ENCODE data around the gene GREB1. TPM values are rescaled to one million over a fixed set of nuclear protein-coding genes. Genes with fewer than 3 reads are reported as not detected.

Gene GREB1
- total RNA-seq, 1 experiment from 2014 or later: 16.5 TPM

DNA sequence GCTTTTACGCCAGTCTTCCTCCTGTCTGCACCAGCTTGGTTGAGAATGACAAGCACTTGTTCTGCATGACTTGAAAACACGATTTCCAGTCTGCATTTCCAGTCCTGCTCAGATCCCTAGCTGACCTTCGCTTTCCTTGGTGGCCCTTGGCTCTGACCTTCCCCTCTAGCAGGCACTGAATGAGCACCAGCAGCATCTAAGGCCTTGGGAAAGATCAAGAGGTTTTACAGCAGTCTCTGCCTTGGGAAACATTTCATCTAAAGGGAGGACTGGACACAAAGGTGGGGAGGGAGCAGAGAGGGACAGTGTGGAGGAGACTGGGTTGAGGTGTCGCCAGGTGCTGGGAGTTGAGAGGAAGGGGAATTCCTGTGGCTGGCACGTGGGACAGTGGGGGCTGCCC is 105.7 kb downstream of the GREB1 start:
- no peaks in the 10 kb centered on the region for H3K23me2 ChIP-seq (ENCODE audit: insufficient read length, low read depth, low read length, poor library complexity, severe bottlenecking)
- no peaks in the 10 kb centered on the region for H3K79me1 ChIP-seq (ENCODE audit: insufficient read depth, low read depth, low read length, poor library complexity, severe bottlenecking)
- H2BK5ac ChIP-seq (ENCODE audit: insufficient read length, low read length): no peak overlapping the region
- no peak overlapping the region for H2BK15ac ChIP-seq (ENCODE audit: low read depth, low read length)
- no peak overlapping the region for H3K27ac ChIP-seq (ENCODE audit: insufficient read length, low read depth, low read length)
- no peaks in the 10 kb centered on the region for H3K79me2 ChIP-seq (ENCODE audit: insufficient read depth, low read length)
- peaks cover 19 to 27% (median 21%) of the 10 kb centered on the region in 3 experiments for H3K36me3 Mint-ChIP-seq (ENCODE audit: insufficient read depth in 1 of 3, low read depth in 3 of 3)
- no peaks in the 10 kb centered on the region for H3K27me3 Mint-ChIP-seq (ENCODE audit: low read depth)
- H3K4me3 Mint-ChIP-seq: no peak overlapping the region
- no peaks in the 10 kb centered on the region for H4K20me1 ChIP-seq (ENCODE audit: control insufficient read depth, insufficient read depth, insufficient read length)
- no peak overlapping the region for H4K91ac ChIP-seq (ENCODE audit: insufficient read length, low read depth, low read length)
- DNase-seq: no peak
- no peak overlapping the region for H2BK12ac ChIP-seq (ENCODE audit: insufficient read length, low read depth, low read length)
- H3K4me2 ChIP-seq (ENCODE audit: insufficient read depth, insufficient read length, low read length): no peak overlapping the region
- no peak overlapping the region for H3K56ac ChIP-seq (ENCODE audit: insufficient read length, low read depth, low read length)
- no CpG with 5 or more reads among the region's 5 CpGs for WGBS (ENCODE audit: extremely low coverage, insufficient read length, low lambda C conversion rate)
- H3K9ac ChIP-seq (ENCODE audit: extremely low read depth, insufficient read length, low read length): no peak overlapping the region
- no peak overlapping the region for H2AFZ ChIP-seq (ENCODE audit: low read length)
- H3K23ac ChIP-seq (ENCODE audit: insufficient read length, low read depth, low read length): no peak overlapping the region
- H3T11ph ChIP-seq (ENCODE audit: low read length): no peak overlapping the region
- H2AK5ac ChIP-seq (ENCODE audit: insufficient read length, low read length): no peak overlapping the region
- H3K4ac ChIP-seq (ENCODE audit: low read depth, low read length): no peak overlapping the region
- no peak overlapping the region for H2BK20ac ChIP-seq (ENCODE audit: low read depth, low read length, poor library complexity, severe bottlenecking)
- no peak overlapping the region for H2BK120ac ChIP-seq (ENCODE audit: low read depth, low read length, poor library complexity, severe bottlenecking)
- H3K9me3 ChIP-seq (ENCODE audit: control insufficient read depth, low read depth, low read length): no peaks in the 10 kb centered on the region
- no peak overlapping the region for H3K18ac ChIP-seq (ENCODE audit: insufficient read length, low read depth, low read length)
- H3K14ac ChIP-seq (ENCODE audit: insufficient read depth, low read length): no peak overlapping the region
- peak overlapping the region in 1 of 3 experiments; percentile 93; a peak in 1 of 7 replicates for H3K27ac Mint-ChIP-seq
- H4K8ac ChIP-seq (replicated peaks; ENCODE audit: insufficient read length, low read depth, low read length): no peak overlapping the region
- H3K4me1 Mint-ChIP-seq: no peaks in the 10 kb centered on the region
- TF ChIP-seq, protein P1, sequence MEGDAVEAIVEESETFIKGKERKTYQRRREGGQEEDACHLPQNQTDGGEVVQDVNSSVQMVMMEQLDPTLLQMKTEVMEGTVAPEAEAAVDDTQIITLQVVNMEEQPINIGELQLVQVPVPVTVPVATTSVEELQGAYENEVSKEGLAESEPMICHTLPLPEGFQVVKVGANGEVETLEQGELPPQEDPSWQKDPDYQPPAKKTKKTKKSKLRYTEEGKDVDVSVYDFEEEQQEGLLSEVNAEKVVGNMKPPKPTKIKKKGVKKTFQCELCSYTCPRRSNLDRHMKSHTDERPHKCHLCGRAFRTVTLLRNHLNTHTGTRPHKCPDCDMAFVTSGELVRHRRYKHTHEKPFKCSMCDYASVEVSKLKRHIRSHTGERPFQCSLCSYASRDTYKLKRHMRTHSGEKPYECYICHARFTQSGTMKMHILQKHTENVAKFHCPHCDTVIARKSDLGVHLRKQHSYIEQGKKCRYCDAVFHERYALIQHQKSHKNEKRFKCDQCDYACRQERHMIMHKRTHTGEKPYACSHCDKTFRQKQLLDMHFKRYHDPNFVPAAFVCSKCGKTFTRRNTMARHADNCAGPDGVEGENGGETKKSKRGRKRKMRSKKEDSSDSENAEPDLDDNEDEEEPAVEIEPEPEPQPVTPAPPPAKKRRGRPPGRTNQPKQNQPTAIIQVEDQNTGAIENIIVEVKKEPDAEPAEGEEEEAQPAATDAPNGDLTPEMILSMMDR (conservative IDR thresholded peaks at IDR 0.05): no peak
- H4K5ac ChIP-seq (ENCODE audit: insufficient read length, low read depth, low read length): no peak overlapping the region
- no peaks in the 10 kb centered on the region for H3K9me3 Mint-ChIP-seq
- H3K27me3 ChIP-seq (ENCODE audit: insufficient read depth, low read length): no peaks in the 10 kb centered on the region
- H3K4me1 ChIP-seq (ENCODE audit: insufficient read depth, low read length): no peaks in the 10 kb centered on the region
